Testis (tissue), 3 donors: ENCODE data around the gene TOP3B. TPM values are rescaled to one million over a fixed set of nuclear protein-coding genes. Genes with fewer than 3 reads are reported as not detected.

Source experiments
- DNase-seq: peaks from one replicate; pipeline ENCODE4 v3.0.0-alpha.2; 2019
- H3K27ac ChIP-seq, 2 donors: fragments of 200-600 bp; sonication (generic); one replicate each; pipeline ENCODE4 v1.5.1; 2019
- H3K27me3 ChIP-seq: fragments of 200-600 bp; sonication (generic); one replicate; pipeline ENCODE4 v1.5.1; 2019
- H3K36me3 ChIP-seq: fragments of 200-600 bp; sonication (generic); one replicate; pipeline ENCODE4 v1.5.1; 2017; ENCODE audit warnings: low read depth; ENCODE audit errors: missing control alignments
- H3K4me1 ChIP-seq: fragments of 200-600 bp; sonication (generic); one replicate; pipeline ENCODE4 v1.5.1; 2019
- H3K4me3 ChIP-seq, 2 donors: fragments of 200-600 bp; sonication (generic); one replicate each; pipeline ENCODE4 v1.5.1; 2017 to 2019
- H3K9me3 ChIP-seq: fragments of 200-600 bp; sonication (generic); one replicate; pipeline ENCODE4 v1.5.1; 2017
- POLR2A ChIP-seq: fragments of 450-650 bp; IDR thresholded peaks from one replicate; pipeline ENCODE4 v1.6.1; 2017; ENCODE audit warnings: antibody characterized with exemption, mild to moderate bottlenecking, moderate library complexity
- WGBS, 2 donors: methylation state at CpG; one replicate each; pipeline ENCODE4 v1.1.5; 2018; 5-methylcytosine and 5-hydroxymethylcytosine counted together
- intact Hi-C: fragments of 100-400 bp; cut with DNase I; formaldehyde crosslinking; loops from one replicate; pipeline ENCODE4 v1.15.1; 2023; ENCODE audit warnings: low total_unique reads
- polyA plus RNA-seq: library from polyadenylated mRNA; stranded (reverse); fragments of 350-450 nt; fragmentation: Illumina TruSeq; extraction: RNeasy Lipid Tissue Mini Kit (QIAGEN cat#74804); gene quantifications from one replicate; pipeline ENCODE4 v1.2.3, GENCODE V29; 2014; ENCODE audit warnings: low read depth, low replicate concordance; ENCODE audit not compliant: insufficient read depth
- total RNA-seq, 2 donors: library from RNA; depleted of rRNA; stranded (reverse); fragments of >200 nt; gene quantifications; one replicate each; pipeline ENCODE4 v1.2.3, GENCODE V29; 2016
- TF ChIP-seq, protein P1 (sequence below), 3 experiments: fragments of 450-650 bp in 2 of 3; fragments of 200-600 bp in 1 of 3; sonication (generic) in 1 of 3; IDR thresholded peaks; one replicate each; pipeline ENCODE4 v1.5.1; 2016 to 2019; ENCODE audit warnings: antibody characterized with exemption in 3 of 3, mild to moderate bottlenecking in 2 of 3, moderate library complexity in 1 of 3

TOP3B gene
- total and polyA plus RNA-seq, 3 donors from 2014 or later, result 19.1 to 70.5 (median 65.5) TPM

DNA sequence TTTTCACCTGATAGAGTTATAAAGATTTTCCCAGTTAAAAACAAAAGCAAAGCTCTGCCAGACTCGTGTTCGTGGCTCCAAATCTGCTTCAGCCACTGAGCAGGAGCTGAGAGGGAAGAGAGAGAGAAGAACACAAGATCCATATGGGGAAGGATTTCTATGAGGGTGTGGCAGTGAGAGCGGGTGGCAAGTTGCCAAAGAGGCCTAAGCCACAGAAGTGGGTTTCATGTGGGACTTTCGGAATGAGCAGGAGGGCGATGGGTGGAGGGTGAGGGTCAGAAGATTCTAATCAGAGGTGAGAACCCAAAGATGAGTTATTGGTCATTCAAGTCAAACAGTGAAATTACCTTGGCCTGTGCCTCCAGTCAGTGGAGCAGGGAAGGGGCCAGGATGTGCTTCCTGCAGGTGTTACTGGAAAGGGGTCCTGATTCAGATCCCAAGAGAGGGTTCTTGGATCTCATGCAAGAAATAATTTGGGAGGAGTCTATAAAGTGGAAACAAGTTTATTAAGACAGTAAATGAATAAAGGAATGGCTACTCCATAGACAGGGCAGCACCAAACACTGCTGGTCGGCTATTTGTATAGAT is 40.5 kb upstream of the TOP3B start:
- WGBS, 2 donors, result 62 to 80% methylated on average over 6 of the region's 6 CpGs
- intact Hi-C loops, result no loop called here

DNA sequence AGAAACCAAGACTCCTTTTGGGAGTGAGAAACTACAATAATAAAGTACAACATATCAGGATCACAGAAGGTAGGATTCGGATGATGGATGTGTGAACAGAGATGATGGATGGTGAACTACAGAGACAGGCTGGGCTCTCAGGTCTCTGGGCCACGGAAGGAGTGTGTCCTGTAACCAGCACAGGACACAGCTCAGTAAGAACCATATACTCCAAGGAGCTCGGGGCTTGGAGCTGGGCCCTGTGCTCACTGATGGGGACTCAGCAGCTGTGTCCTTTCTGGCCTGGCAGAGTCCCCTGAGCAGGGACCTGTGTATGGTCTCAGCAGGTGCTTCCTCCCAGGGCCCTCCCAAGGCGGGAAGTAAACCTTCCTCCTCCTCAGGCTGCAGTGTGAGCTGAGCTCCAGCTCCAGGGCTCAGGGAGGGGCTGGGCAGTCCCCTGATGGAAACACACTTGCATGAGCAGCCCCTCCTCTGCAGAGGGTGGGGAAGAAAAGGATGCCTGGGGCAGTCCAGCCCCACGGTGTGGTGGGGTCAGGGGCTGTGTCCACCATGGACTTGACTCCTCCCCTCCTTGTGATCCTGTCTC is 39.8 kb upstream of the TOP3B start:
- Histone ChIP-seq H3K36me3 (no peaks in the 10 kb centered on the region), H3K4me1 (no peaks in the 10 kb centered on the region), H3K27me3 (no peaks in the 10 kb centered on the region), H3K4me3 (no peak overlapping the region), H3K9me3 (no peaks in the 10 kb centered on the region), H3K27ac (no peak overlapping the region)
- intact Hi-C loops, result no loop called here
- 69 to 81% methylated on average over 3 to 5 of the region's 5 CpGs for WGBS, 2 donors
- TF ChIP-seq, protein P1, sequence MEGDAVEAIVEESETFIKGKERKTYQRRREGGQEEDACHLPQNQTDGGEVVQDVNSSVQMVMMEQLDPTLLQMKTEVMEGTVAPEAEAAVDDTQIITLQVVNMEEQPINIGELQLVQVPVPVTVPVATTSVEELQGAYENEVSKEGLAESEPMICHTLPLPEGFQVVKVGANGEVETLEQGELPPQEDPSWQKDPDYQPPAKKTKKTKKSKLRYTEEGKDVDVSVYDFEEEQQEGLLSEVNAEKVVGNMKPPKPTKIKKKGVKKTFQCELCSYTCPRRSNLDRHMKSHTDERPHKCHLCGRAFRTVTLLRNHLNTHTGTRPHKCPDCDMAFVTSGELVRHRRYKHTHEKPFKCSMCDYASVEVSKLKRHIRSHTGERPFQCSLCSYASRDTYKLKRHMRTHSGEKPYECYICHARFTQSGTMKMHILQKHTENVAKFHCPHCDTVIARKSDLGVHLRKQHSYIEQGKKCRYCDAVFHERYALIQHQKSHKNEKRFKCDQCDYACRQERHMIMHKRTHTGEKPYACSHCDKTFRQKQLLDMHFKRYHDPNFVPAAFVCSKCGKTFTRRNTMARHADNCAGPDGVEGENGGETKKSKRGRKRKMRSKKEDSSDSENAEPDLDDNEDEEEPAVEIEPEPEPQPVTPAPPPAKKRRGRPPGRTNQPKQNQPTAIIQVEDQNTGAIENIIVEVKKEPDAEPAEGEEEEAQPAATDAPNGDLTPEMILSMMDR (IDR thresholded peaks at IDR 0.05), result no peak
- TF ChIP-seq POLR2A, result no peak
- DNase-seq, result no peak

More for the DNA sequence above, 40.5 kb upstream of the TOP3B start:
- TF ChIP-seq, protein P1 (IDR thresholded peaks at IDR 0.05), result no peak
- TF ChIP-seq POLR2A, result no peak
- no peak overlapping the region for H3K27ac ChIP-seq
- no peaks in the 10 kb centered on the region for H3K4me1 ChIP-seq
- no peak for DNase-seq
- no peaks in the 10 kb centered on the region for H3K36me3 ChIP-seq
- H3K27me3 ChIP-seq, result no peaks in the 10 kb centered on the region
- H3K9me3 ChIP-seq, result no peaks in the 10 kb centered on the region
- H3K4me3 ChIP-seq, result no peak overlapping the region

DNA sequence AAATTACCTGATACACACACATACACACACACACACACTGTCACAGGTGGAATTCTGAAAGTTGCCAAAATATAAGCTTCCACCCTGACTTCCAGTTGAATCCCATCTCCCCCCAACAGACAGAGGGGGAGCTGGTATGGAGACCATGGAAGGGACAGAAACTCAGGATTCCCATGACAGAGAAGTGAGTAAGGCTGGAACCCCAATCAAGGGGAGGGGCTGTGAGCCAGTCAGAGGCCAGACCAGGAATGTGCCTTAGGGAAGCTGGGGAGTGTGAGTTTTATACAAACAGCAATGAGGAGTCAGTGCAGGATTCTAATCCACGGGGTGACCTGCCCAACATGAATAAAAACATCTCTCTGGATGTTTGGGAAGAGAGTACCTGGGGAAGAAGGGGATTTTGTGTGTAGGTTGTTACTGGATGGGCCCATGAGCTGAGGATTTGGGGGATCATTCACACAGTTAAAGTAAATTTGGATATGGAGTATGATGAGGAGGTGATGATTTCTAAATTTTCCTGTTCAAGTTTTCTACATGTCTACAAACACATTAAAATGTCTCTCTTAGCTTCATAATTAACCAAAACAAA is 38.7 kb upstream of the TOP3B start:
- H3K4me3 ChIP-seq, result no peak overlapping the region
- 74 to 89% methylated on average over 1 of the region's 1 CpG for WGBS, 2 donors
- no peaks in the 10 kb centered on the region for H3K9me3 ChIP-seq
- no peak for DNase-seq
- no peak for TF ChIP-seq POLR2A
- TF ChIP-seq, protein P1 (IDR thresholded peaks at IDR 0.05), result no peak
- H3K27me3 ChIP-seq, result no peaks in the 10 kb centered on the region
- H3K27ac ChIP-seq, result no peak overlapping the region
- no peaks in the 10 kb centered on the region for H3K36me3 ChIP-seq
- H3K4me1 ChIP-seq, result no peaks in the 10 kb centered on the region
- intact Hi-C loops, result no loop called here

DNA sequence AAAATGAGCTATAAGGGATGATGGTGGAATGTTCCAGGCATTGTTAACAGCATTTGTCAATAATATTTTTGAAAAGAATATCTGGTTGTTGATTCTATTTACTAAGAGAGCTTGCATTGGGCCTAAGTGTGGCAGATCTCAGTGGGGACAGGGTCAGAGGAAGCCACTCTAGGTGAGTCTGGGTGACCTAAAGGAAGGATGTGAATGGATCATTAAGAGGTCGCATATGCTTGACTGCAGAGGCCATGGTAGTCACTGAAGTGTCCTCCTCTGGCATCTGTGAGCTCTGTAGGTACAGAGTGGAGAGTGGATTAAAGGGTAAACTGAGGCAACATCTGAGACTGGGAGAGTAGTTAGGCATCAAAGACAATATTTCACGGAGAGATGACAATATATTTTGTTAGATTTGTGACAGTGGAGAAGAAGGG is 37.9 kb upstream of the TOP3B start:
- intact Hi-C loops, result no loop called here
- no peak for TF ChIP-seq POLR2A
- TF ChIP-seq, protein P1 (IDR thresholded peaks at IDR 0.05), result no peak
- Histone ChIP-seq H3K27ac (no peak overlapping the region), H3K4me3 (no peak overlapping the region), H3K27me3 (no peaks in the 10 kb centered on the region), H3K4me1 (no peaks in the 10 kb centered on the region), H3K9me3 (no peaks in the 10 kb centered on the region), H3K36me3 (no peaks in the 10 kb centered on the region)
- WGBS, 2 donors, result 89 to 90% methylated on average over 2 of the region's 2 CpGs
- no peak for DNase-seq
